Endothelial cell (in vitro differentiated cells): ENCODE measurements around the gene DIP2A. TPM values are rescaled to one million over a fixed set of nuclear protein-coding genes. Genes with fewer than 3 reads are reported as not detected.

Experiments
- DNase-seq: peaks from one replicate; pipeline ENCODE4 v3.0.0; 2021; ENCODE audit warnings: low spot score
- H3K27ac Mint-ChIP-seq: one replicate; pipeline ENCODE4 v1.8.0; 2021; ENCODE audit warnings: mixed read lengths, inconsistent platforms; ENCODE audit not compliant: unreplicated experiment
- H3K27me3 Mint-ChIP-seq: one replicate; pipeline ENCODE4 v1.8.0; 2021; ENCODE audit warnings: mild to moderate bottlenecking, moderate library complexity, mixed read lengths, inconsistent platforms; ENCODE audit not compliant: unreplicated experiment
- H3K36me3 Mint-ChIP-seq: one replicate; pipeline ENCODE4 v1.8.0; 2021; ENCODE audit warnings: mild to moderate bottlenecking, low read depth, mixed read lengths, inconsistent platforms; ENCODE audit not compliant: unreplicated experiment
- H3K4me1 Mint-ChIP-seq: one replicate; pipeline ENCODE4 v1.8.0; 2021; ENCODE audit warnings: mild to moderate bottlenecking, mixed read lengths, inconsistent platforms; ENCODE audit not compliant: unreplicated experiment
- H3K4me3 Mint-ChIP-seq: one replicate; pipeline ENCODE4 v1.8.0; 2021; ENCODE audit warnings: mild to moderate bottlenecking, mixed read lengths, inconsistent platforms; ENCODE audit not compliant: unreplicated experiment
- H3K9me3 Mint-ChIP-seq: one replicate; pipeline ENCODE4 v1.8.0; 2021; ENCODE audit warnings: mixed read lengths, inconsistent platforms; ENCODE audit not compliant: unreplicated experiment
- total RNA-seq: library from RNA; stranded (reverse); fragmentation: NEBNext Ultra II Directional; extraction: Animal tissue kit (Norgen Biotek cat#: 25700); gene quantifications from one replicate; pipeline ENCODE4 v1.2.1, GENCODE V29; 2021; ENCODE audit not compliant: unreplicated experiment
- TF ChIP-seq, protein P1 (sequence below): fragments of 200-600 bp; sonication (generic); IDR thresholded peaks from one replicate; pipeline ENCODE4 v1.5.0; 2021; ENCODE audit warnings: antibody characterized with exemption; ENCODE audit not compliant: unreplicated experiment

The DIP2A gene
- total RNA-seq, 1 donor from 2014 or later, result 80.2 TPM

DNA sequence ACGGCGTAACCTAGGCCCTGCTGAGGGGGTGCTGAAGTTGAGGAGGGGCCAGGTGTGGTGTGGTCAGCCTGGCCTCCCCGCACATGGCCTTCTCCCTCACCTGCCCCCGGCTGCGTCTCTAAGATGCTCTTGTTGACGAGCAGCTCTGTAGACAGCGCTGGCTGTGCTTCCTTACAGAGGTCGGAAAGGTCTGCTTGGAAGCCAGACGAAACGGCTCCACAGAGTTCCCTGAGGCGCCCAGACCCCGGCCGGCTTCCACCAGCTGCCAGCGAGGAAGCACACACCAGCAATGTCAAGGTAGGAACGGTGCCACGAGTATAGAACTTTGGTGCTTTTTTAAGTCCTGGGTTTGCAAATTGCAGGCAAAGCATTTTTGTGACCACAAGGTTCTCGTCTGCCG is 18.8 kb upstream of the DIP2A start:
- Mint-ChIP-seq H3K27ac (no peak overlapping the region), H3K27me3 (no peaks in the 10 kb centered on the region), H3K9me3 (no peaks in the 10 kb centered on the region), H3K36me3 (peaks cover 41% of the 10 kb centered on the region), H3K4me3 (peak overlapping the region; percentile 25), H3K4me1 (peaks cover 7% of the 10 kb centered on the region)
- TF ChIP-seq, protein P1, sequence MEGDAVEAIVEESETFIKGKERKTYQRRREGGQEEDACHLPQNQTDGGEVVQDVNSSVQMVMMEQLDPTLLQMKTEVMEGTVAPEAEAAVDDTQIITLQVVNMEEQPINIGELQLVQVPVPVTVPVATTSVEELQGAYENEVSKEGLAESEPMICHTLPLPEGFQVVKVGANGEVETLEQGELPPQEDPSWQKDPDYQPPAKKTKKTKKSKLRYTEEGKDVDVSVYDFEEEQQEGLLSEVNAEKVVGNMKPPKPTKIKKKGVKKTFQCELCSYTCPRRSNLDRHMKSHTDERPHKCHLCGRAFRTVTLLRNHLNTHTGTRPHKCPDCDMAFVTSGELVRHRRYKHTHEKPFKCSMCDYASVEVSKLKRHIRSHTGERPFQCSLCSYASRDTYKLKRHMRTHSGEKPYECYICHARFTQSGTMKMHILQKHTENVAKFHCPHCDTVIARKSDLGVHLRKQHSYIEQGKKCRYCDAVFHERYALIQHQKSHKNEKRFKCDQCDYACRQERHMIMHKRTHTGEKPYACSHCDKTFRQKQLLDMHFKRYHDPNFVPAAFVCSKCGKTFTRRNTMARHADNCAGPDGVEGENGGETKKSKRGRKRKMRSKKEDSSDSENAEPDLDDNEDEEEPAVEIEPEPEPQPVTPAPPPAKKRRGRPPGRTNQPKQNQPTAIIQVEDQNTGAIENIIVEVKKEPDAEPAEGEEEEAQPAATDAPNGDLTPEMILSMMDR, result no peak
- no peak for DNase-seq

DNA sequence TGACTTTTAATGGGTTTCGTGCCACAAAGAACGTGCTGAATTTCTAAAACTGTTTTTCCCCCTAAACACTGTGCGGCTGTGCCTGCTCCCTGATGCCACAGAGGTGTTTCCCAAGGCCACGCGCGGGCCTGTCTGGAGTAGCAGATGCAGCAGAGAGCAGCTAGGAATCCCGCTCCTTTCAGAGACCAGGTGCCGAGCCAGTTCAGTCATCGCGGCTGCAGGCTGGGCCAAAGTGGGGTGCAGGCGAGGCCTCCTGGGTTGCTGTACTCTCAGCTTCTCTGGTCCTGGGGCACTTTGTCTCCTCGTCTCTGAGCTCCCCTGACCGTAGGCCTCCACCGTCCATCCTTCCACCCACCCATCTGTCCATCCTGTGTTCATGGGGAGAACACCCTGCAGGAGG is 17.4 kb upstream of the DIP2A start:
- TF ChIP-seq, protein P1, result no peak
- H3K4me3 Mint-ChIP-seq, result no peak overlapping the region
- H3K27me3 Mint-ChIP-seq, result no peaks in the 10 kb centered on the region
- peaks cover 43% of the 10 kb centered on the region for H3K36me3 Mint-ChIP-seq
- H3K27ac Mint-ChIP-seq, result no peak overlapping the region
- H3K4me1 Mint-ChIP-seq, result peaks cover 11% of the 10 kb centered on the region
- no peak for DNase-seq
- no peaks in the 10 kb centered on the region for H3K9me3 Mint-ChIP-seq

DNA sequence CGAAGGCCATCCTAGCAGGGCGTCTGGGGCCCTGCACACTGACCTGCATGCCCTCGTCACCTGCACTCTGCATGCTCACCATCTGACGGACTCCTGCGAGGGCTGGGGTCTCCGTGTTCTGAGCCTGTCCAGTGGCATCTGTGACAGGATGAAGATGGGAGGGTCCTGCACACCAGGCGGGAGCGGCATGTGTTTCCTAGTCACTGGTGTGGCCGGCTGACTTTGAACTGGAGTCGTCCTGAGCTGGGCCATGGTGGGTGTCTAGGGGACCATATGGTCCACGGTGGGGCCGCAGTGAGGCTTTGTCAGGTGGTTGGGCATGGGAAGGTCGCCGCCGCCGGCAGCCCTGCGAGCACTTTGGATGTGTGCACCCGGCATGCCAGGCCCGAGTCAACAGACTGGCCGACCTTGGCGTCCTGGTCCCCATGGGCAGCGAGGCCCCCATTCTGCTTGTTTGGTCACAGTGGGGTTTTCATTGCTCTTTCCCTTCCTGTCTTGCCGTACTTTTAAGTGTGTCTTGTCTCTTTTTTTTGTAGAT is 16.7 kb upstream of the DIP2A start:
- peak overlapping the region; percentile 13 for H3K4me3 Mint-ChIP-seq
- peaks cover 43% of the 10 kb centered on the region for H3K36me3 Mint-ChIP-seq
- peaks cover 11% of the 10 kb centered on the region for H3K4me1 Mint-ChIP-seq
- no peak overlapping the region for H3K27ac Mint-ChIP-seq
- TF ChIP-seq, protein P1, result no peak
- H3K27me3 Mint-ChIP-seq, result no peaks in the 10 kb centered on the region
- H3K9me3 Mint-ChIP-seq, result no peaks in the 10 kb centered on the region
- DNase-seq, result no peak

DNA sequence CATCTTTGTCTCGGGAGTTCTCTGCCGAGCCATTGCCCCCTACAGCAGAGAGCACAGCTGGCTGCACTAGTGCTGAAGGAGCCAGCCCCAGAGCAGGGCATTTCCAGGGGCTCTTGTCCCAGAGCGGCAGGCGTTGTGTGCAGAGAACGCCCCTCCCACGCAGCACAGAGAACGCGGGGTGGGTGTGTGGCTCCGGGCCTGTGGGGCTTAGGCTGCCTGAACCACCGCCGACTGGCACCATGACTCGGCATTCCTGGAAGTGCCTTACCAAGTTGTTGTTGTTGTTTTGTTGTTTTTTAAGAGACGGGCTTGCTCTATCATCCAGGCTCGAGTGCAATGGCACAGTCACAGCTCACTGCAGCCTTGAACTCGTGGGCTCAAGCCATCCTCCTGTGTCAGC is 15.8 kb upstream of the DIP2A start:
- Mint-ChIP-seq H3K27ac (no peak overlapping the region), H3K27me3 (no peaks in the 10 kb centered on the region), H3K9me3 (no peaks in the 10 kb centered on the region), H3K4me1 (peaks cover 11% of the 10 kb centered on the region), H3K36me3 (peaks cover 45% of the 10 kb centered on the region), H3K4me3 (no peak overlapping the region)
- DNase-seq, result no peak
- TF ChIP-seq, protein P1, result no peak

DNA sequence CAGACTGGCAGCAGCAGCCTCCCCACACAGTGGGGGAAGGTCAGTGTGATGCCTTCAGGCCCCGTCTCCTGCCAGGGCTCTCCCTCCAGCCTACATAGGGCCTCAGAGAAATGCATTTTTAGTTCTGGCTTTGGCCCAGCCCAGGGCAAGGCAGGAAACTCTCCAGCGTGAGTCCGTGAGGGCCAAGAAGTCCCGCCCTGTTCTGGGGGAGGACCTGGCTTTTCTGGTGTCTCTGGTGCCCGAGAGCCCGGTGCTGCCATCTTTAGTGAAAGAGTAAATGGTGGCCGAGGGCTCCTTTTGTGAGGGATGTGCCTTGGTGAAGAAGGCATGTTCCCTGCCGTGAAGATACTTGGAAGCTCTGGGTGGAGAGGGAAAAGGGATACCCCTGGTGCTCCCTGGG is 14.8 kb upstream of the DIP2A start:
- no peak overlapping the region for H3K27ac Mint-ChIP-seq
- H3K36me3 Mint-ChIP-seq, result peaks cover 50% of the 10 kb centered on the region
- no peaks in the 10 kb centered on the region for H3K27me3 Mint-ChIP-seq
- H3K9me3 Mint-ChIP-seq, result no peaks in the 10 kb centered on the region
- DNase-seq, result no peak
- no peak overlapping the region for H3K4me3 Mint-ChIP-seq
- TF ChIP-seq, protein P1, result no peak
- H3K4me1 Mint-ChIP-seq, result peaks cover 11% of the 10 kb centered on the region
